Measurements from ENCODE around the gene RORC.

- TF ChIP-seq POLR2AphosphoS5 (IDR thresholded peaks at IDR 0.05) (no peak), EP300 (IDR thresholded peaks at IDR 0.05) (no peak), POLR2A (IDR thresholded peaks at IDR 0.05) (no peak)
- TF ChIP-seq, protein P1, sequence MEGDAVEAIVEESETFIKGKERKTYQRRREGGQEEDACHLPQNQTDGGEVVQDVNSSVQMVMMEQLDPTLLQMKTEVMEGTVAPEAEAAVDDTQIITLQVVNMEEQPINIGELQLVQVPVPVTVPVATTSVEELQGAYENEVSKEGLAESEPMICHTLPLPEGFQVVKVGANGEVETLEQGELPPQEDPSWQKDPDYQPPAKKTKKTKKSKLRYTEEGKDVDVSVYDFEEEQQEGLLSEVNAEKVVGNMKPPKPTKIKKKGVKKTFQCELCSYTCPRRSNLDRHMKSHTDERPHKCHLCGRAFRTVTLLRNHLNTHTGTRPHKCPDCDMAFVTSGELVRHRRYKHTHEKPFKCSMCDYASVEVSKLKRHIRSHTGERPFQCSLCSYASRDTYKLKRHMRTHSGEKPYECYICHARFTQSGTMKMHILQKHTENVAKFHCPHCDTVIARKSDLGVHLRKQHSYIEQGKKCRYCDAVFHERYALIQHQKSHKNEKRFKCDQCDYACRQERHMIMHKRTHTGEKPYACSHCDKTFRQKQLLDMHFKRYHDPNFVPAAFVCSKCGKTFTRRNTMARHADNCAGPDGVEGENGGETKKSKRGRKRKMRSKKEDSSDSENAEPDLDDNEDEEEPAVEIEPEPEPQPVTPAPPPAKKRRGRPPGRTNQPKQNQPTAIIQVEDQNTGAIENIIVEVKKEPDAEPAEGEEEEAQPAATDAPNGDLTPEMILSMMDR (IDR thresholded peaks at IDR 0.05) = no peak
Observed at GRCh38 chr1:151854658-151855057, 23.1 kb upstream of the RORC start.
